Keratinocyte (primary cell): ENCODE results near the gene ERCC8. TPM values are rescaled to one million over a fixed set of nuclear protein-coding genes. Genes with fewer than 3 reads are reported as not detected.

Experiments
- DNase-seq: peaks from one replicate; pipeline ENCODE4 v3.0.0-alpha.2; 2011; ENCODE audit warnings: low read depth, missing footprints, low spot score
- FAIRE-seq: peaks from 2 replicates; lab custom pipeline; 2011; peaks lifted over from hg19 to GRCh38; lab: Jason Lieb, UNC
- H2AFZ ChIP-seq: 2 replicates; pipeline ENCODE4 v1.6.0; 2012; ENCODE audit warnings: low read length, control low read depth, inconsistent platforms; ENCODE audit not compliant: control insufficient read depth
- H3K27ac ChIP-seq: 2 replicates; pipeline ENCODE4 v1.5.1; 2011; ENCODE audit warnings: low read length; ENCODE audit not compliant: control insufficient read depth, insufficient read depth
- H3K27me3 ChIP-seq: 3 replicates; pipeline ENCODE4 v1.6.0; 2011; ENCODE audit warnings: low read length; ENCODE audit not compliant: control insufficient read depth, insufficient read depth; ENCODE audit errors: extremely low read depth
- H3K36me3 ChIP-seq, 2 experiments: 2 replicates in 1 of 2; 3 replicates in 1 of 2; pipeline ENCODE4 v1.5.1; 2011; ENCODE audit warnings: low read length in 2 of 2, mild to moderate bottlenecking in 1 of 2; ENCODE audit not compliant: control insufficient read depth in 2 of 2, insufficient read depth in 2 of 2; ENCODE audit errors: extremely low read depth in 1 of 2
- H3K4me1 ChIP-seq: 3 replicates; pipeline ENCODE4 v1.5.1; 2011; ENCODE audit warnings: low read length; ENCODE audit not compliant: control insufficient read depth, insufficient read depth; ENCODE audit errors: extremely low read depth
- H3K4me2 ChIP-seq: 3 replicates; pipeline ENCODE4 v1.6.0; 2011; ENCODE audit warnings: low read depth, low read length; ENCODE audit not compliant: control insufficient read depth, insufficient read depth; ENCODE audit errors: extremely low read depth
- H3K4me3 ChIP-seq, 3 experiments: fragments of 200-600 bp in 1 of 3; sonication (generic) in 1 of 3; 2 replicates in 2 of 3; 3 replicates in 1 of 3; pipeline ENCODE4 v1.5.1; 2011 to 2016; ENCODE audit warnings: low read length in 3 of 3, mild to moderate bottlenecking in 3 of 3, control low read depth in 2 of 3, inconsistent platforms in 1 of 3, low read depth in 1 of 3, mixed read lengths in 1 of 3, mixed run types in 1 of 3, moderate library complexity in 1 of 3; ENCODE audit not compliant: control insufficient read depth in 2 of 3, insufficient read depth in 2 of 3; ENCODE audit errors: extremely low read depth in 1 of 3
- H3K79me2 ChIP-seq: 2 replicates; pipeline ENCODE4 v1.6.0; 2012; ENCODE audit warnings: low read length; ENCODE audit not compliant: control insufficient read depth, insufficient read depth
- H3K9ac ChIP-seq: 3 replicates; pipeline ENCODE4 v1.6.0; 2011; ENCODE audit warnings: low read length; ENCODE audit not compliant: control insufficient read depth, insufficient read depth; ENCODE audit errors: extremely low read depth
- H3K9me1 ChIP-seq: 3 replicates; pipeline ENCODE4 v1.6.0; 2011; ENCODE audit warnings: low read length; ENCODE audit not compliant: control insufficient read depth, insufficient read depth; ENCODE audit errors: extremely low read depth
- H3K9me3 ChIP-seq: 2 replicates; pipeline ENCODE4 v1.5.1; 2012; ENCODE audit warnings: low read depth, low read length; ENCODE audit not compliant: control insufficient read depth
- H4K20me1 ChIP-seq: 3 replicates; pipeline ENCODE4 v1.6.0; 2011; ENCODE audit warnings: low read length; ENCODE audit not compliant: control insufficient read depth, insufficient read depth; ENCODE audit errors: extremely low read depth
- EZH2 ChIP-seq: IDR thresholded peaks from one replicate; pipeline ENCODE4 v1.6.1; 2012; ENCODE audit warnings: inconsistent platforms, mild to moderate bottlenecking, low read length, moderate library complexity
- dilution Hi-C: fragments of 300-500 bp; cut with MboI; formaldehyde crosslinking; loops from one replicate; pipeline ENCODE4 v1.7.0; 2020; ENCODE audit warnings: low sequenced_read_pairs; ENCODE audit not compliant: extremely low pct_ligation_motif_present
- polyA plus RNA-seq, 5 experiments: library from polyadenylated mRNA; depleted of rRNA in 3 of 5; stranded (reverse) in 3 of 5; stranded (forward) in 1 of 5; unstranded in 1 of 5; fragments of >200 nt; gene quantifications; 1 replicate in 1 of 5; 2 replicates in 3 of 5; 3 replicates in 1 of 5; pipeline versions ENCODE4 v1.2.1 to v1.2.3, GENCODE V29; 2011 to 2012; ENCODE audit warnings: missing spikeins in 2 of 5, low read depth in 1 of 5, low replicate concordance in 1 of 5
- TF ChIP-seq, protein P1 (sequence below), 3 experiments: IDR thresholded peaks in 1 of 3; conservative IDR thresholded peaks in 1 of 3; optimal IDR thresholded peaks in 1 of 3; 2 replicates in 2 of 3; 3 replicates in 1 of 3; pipeline versions ENCODE3 to v1.5.1; 2011; ENCODE audit warnings: low read length in 3 of 3, mild to moderate bottlenecking in 3 of 3, moderate library complexity in 2 of 3, control low read depth in 1 of 3, inconsistent platforms in 1 of 3; ENCODE audit not compliant: insufficient read depth in 2 of 3; ENCODE audit errors: extremely low read depth in 1 of 3

Gene ERCC8
- polyA plus RNA-seq, 1 donor (not counting 4 experiments of a cell fraction or from before 2014, with no cell fraction given), result 16.6 TPM

DNA sequence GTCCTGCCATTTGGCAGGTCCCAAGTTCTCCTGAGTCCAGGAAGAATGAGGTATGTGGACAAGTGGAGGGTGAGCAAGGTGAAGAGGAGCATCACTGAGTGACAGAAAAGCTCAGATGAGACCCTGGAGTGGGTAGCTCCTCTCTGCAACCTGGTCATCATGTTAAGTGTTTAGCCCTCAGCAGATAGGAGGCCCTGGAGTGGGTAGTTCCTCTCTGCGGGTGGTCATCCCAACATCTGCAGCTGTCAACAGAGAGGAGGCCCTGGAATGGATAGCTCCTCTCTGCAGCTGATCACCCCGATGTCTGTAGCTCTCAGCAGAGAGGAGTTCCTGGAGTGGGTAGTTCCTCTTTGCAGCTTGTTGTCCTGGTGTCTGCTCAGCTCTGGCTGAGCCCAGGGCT, 48.6 kb upstream of the ERCC8 start:
- Histone ChIP-seq H2AFZ (no peak overlapping the region), H4K20me1 (no peaks in the 10 kb centered on the region), H3K27me3 (no peaks in the 10 kb centered on the region), H3K36me3 (peaks cover 0 to 3% of the 10 kb centered on the region in 2 experiments), H3K9me3 (peaks cover 8% of the 10 kb centered on the region), H3K9me1 (no peaks in the 10 kb centered on the region), H3K27ac (no peak overlapping the region), H3K4me1 (no peaks in the 10 kb centered on the region), H3K9ac (no peak overlapping the region), H3K4me3 (no peak overlapping the region), H3K79me2 (peaks cover 13% of the 10 kb centered on the region), H3K4me2 (no peak overlapping the region)
- TF ChIP-seq EZH2, result no peak
- TF ChIP-seq, protein P1, sequence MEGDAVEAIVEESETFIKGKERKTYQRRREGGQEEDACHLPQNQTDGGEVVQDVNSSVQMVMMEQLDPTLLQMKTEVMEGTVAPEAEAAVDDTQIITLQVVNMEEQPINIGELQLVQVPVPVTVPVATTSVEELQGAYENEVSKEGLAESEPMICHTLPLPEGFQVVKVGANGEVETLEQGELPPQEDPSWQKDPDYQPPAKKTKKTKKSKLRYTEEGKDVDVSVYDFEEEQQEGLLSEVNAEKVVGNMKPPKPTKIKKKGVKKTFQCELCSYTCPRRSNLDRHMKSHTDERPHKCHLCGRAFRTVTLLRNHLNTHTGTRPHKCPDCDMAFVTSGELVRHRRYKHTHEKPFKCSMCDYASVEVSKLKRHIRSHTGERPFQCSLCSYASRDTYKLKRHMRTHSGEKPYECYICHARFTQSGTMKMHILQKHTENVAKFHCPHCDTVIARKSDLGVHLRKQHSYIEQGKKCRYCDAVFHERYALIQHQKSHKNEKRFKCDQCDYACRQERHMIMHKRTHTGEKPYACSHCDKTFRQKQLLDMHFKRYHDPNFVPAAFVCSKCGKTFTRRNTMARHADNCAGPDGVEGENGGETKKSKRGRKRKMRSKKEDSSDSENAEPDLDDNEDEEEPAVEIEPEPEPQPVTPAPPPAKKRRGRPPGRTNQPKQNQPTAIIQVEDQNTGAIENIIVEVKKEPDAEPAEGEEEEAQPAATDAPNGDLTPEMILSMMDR (optimal IDR thresholded peaks at IDR 0.05 in 1 of 3, IDR thresholded peaks at IDR 0.05 in 1 of 3, conservative IDR thresholded peaks at IDR 0.05 in 1 of 3; ENCODE audit: extremely low read depth in 1 of 3, insufficient read depth in 2 of 3, low read length in 3 of 3), result no peak
- dilution Hi-C loops, result no loop called here
- DNase-seq (no peak), FAIRE-seq (no peak)

DNA sequence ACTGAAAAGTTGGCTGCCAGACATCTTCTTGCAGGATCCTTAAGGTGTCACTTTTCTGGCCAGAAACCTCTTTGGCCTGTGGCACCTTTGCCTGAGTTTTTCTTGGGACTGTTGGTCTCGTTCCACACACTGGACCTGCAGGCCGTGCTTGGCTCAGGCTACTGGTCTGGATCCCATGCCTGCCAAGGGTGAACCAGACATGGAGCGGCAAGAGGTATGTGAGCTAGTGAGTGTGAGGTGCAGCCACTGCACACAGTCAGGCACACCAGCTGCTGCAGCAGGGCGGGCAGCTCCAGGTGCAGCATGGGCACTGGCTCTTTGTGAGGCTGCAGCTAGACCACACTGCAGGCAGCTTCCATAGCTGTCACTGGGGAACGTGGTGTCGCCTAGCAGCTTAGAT, 48.0 kb upstream of the ERCC8 start:
- no peak overlapping the region for H3K9ac ChIP-seq
- TF ChIP-seq EZH2, result no peak
- TF ChIP-seq, protein P1 (optimal IDR thresholded peaks at IDR 0.05 in 1 of 3, IDR thresholded peaks at IDR 0.05 in 1 of 3, conservative IDR thresholded peaks at IDR 0.05 in 1 of 3; ENCODE audit: extremely low read depth in 1 of 3, insufficient read depth in 2 of 3, low read length in 3 of 3), result no peak
- H3K4me1 ChIP-seq, result no peaks in the 10 kb centered on the region
- H2AFZ ChIP-seq, result no peak overlapping the region
- peaks cover 13% of the 10 kb centered on the region for H3K79me2 ChIP-seq
- H3K36me3 ChIP-seq, result peaks cover 0 to 3% of the 10 kb centered on the region in 2 experiments
- no peak overlapping the region for H3K27ac ChIP-seq
- H4K20me1 ChIP-seq, result no peaks in the 10 kb centered on the region
- no peak overlapping the region for H3K4me3 ChIP-seq
- no peak for FAIRE-seq
- DNase-seq, result no peak
- no peak overlapping the region for H3K4me2 ChIP-seq
- peaks cover 8% of the 10 kb centered on the region for H3K9me3 ChIP-seq
- H3K27me3 ChIP-seq, result no peaks in the 10 kb centered on the region
- dilution Hi-C loops, result no loop called here
- H3K9me1 ChIP-seq, result no peaks in the 10 kb centered on the region
